CD14-positive monocyte (primary cell): Measurements from ENCODE around the gene NDUFA5. TPM values are rescaled to one million over a fixed set of nuclear protein-coding genes. Genes with fewer than 3 reads are reported as not detected.

ENCODE experiments used
- DNase-seq, 3 donors: peaks; one replicate each; pipeline ENCODE4 v3.0.0-alpha.2; 2011 to 2022
- H2AFZ ChIP-seq: 2 replicates; pipeline ENCODE4 v1.6.0; 2012; ENCODE audit warnings: mild to moderate bottlenecking, low read depth, low read length, inconsistent platforms; ENCODE audit not compliant: insufficient read depth, poor library complexity, severe bottlenecking
- H3K27ac ChIP-seq, 2 donors: 1 replicate in 1 of 2; 2 replicates in 1 of 2; pipeline ENCODE4 v1.5.1; 2012 to 2013; ENCODE audit warnings: low read length in 2 of 2, control low read depth in 1 of 2, inconsistent platforms in 1 of 2, low read depth in 1 of 2, mild to moderate bottlenecking in 1 of 2
- H3K27me3 ChIP-seq, 2 donors: one replicate each; pipeline versions ENCODE4 v1.6.0 to v1.6.1; 2011 to 2013; ENCODE audit warnings: low read length in 2 of 2; ENCODE audit not compliant: control insufficient read depth in 2 of 2, insufficient read depth in 2 of 2
- H3K36me3 ChIP-seq, 2 donors: replicated peaks in 1 of 2; 1 replicate in 1 of 2; 2 replicates in 1 of 2; pipeline versions ENCODE4 v1.5.1 to v1.6.1; 2012 to 2013; ENCODE audit warnings: low read length in 2 of 2, control low read depth in 1 of 2, inconsistent platforms in 1 of 2, mild to moderate bottlenecking in 1 of 2; ENCODE audit not compliant: insufficient read depth in 2 of 2, control insufficient read depth in 1 of 2
- H3K4me1 ChIP-seq, 2 donors: 1 replicate in 1 of 2; 2 replicates in 1 of 2; pipeline versions ENCODE4 v1.5.1 to v1.6.1; 2012 to 2013; ENCODE audit warnings: low read length in 2 of 2, control low read depth in 1 of 2, inconsistent platforms in 1 of 2, mild to moderate bottlenecking in 1 of 2, moderate library complexity in 1 of 2; ENCODE audit not compliant: insufficient read depth in 2 of 2, control insufficient read depth in 1 of 2
- H3K4me2 ChIP-seq: replicated peaks from 2 replicates; pipeline ENCODE3; 2012; ENCODE audit warnings: low read length, moderate library complexity, mild to moderate bottlenecking; ENCODE audit not compliant: poor library complexity, severe bottlenecking; ENCODE audit errors: extremely low read depth
- H3K4me3 ChIP-seq, 3 experiments: fragments of 200-600 bp in 1 of 3; sonication (generic) in 1 of 3; replicated peaks in 1 of 3; 1 replicate in 2 of 3; 2 replicates in 1 of 3; pipeline ENCODE4 v1.5.1; 2011 to 2013; ENCODE audit warnings: low read length in 3 of 3, mild to moderate bottlenecking in 3 of 3, control low read depth in 2 of 3, low read depth in 2 of 3, inconsistent platforms in 1 of 3, moderate library complexity in 1 of 3
- H3K79me2 ChIP-seq: 2 replicates; pipeline ENCODE4 v1.6.0; 2012; ENCODE audit warnings: mild to moderate bottlenecking, control low read depth, inconsistent platforms, low read length, moderate library complexity; ENCODE audit not compliant: insufficient read depth
- H3K9ac ChIP-seq: 2 replicates; pipeline ENCODE4 v1.6.0; 2017; ENCODE audit warnings: low read length, mild to moderate bottlenecking; ENCODE audit not compliant: insufficient read depth, poor library complexity, severe bottlenecking
- H3K9me3 ChIP-seq, 2 donors: replicated peaks in 1 of 2; 1 replicate in 1 of 2; 2 replicates in 1 of 2; pipeline versions ENCODE4 v1.5.1 to v1.6.1; 2012 to 2013; ENCODE audit warnings: low read length in 2 of 2, control low read depth in 1 of 2; ENCODE audit not compliant: control insufficient read depth in 1 of 2, insufficient read depth in 1 of 2
- H4K20me1 ChIP-seq: 2 replicates; pipeline ENCODE4 v1.6.0; 2012; ENCODE audit warnings: mild to moderate bottlenecking, low read length, control low read depth, moderate library complexity; ENCODE audit not compliant: insufficient read depth
- H3K27ac Mint-ChIP-seq, 7 donors: one replicate each; pipeline ENCODE4 v1.8.0; 2020; ENCODE audit warnings: mild to moderate bottlenecking in 7 of 7, mixed read lengths in 7 of 7, moderate library complexity in 6 of 7, inconsistent platforms in 2 of 7
- H3K27me3 Mint-ChIP-seq, 3 donors: one replicate each; pipeline ENCODE4 v1.8.0; 2021 to 2022; ENCODE audit warnings: low read depth in 3 of 3, mild to moderate bottlenecking in 3 of 3, mixed read lengths in 3 of 3, moderate library complexity in 3 of 3, inconsistent platforms in 1 of 3
- H3K36me3 Mint-ChIP-seq, 2 donors: one replicate each; pipeline ENCODE4 v1.8.0; 2020; ENCODE audit warnings: mixed read lengths in 2 of 2, inconsistent platforms in 1 of 2, mild to moderate bottlenecking in 1 of 2
- H3K4me1 Mint-ChIP-seq: one replicate; pipeline ENCODE4 v1.8.0; 2020; ENCODE audit warnings: mild to moderate bottlenecking, mixed read lengths
- H3K4me3 Mint-ChIP-seq, 2 donors: one replicate each; pipeline ENCODE4 v1.8.0; 2020; ENCODE audit warnings: mild to moderate bottlenecking in 2 of 2, mixed read lengths in 2 of 2, moderate library complexity in 1 of 2
- H3K9me3 Mint-ChIP-seq, 7 donors: one replicate each; pipeline ENCODE4 v1.8.0; 2020 to 2022; ENCODE audit warnings: mixed read lengths in 7 of 7, mild to moderate bottlenecking in 6 of 7, moderate library complexity in 6 of 7, inconsistent platforms in 2 of 7
- CTCF ChIP-seq: fragments of 200-600 bp; IDR thresholded peaks from one replicate; pipeline ENCODE4 v1.8.0; 2022; ENCODE audit warnings: antibody characterized with exemption, mild to moderate bottlenecking
- WGBS: methylation state at CpG from one replicate; pipeline ENCODE4 v1.1.5; 2013; ENCODE audit warnings: missing lambda C conversion rate; ENCODE audit not compliant: insufficient coverage; 5-methylcytosine and 5-hydroxymethylcytosine counted together
- intact Hi-C, 2 donors: fragments of 100-400 bp; cut with micrococcal nuclease; formaldehyde crosslinking; loops; one replicate each; pipeline versions ENCODE4 v1.15.0 to v1.15.1; 2023
- polyA plus RNA-seq, 3 donors: library from polyadenylated mRNA; depleted of rRNA in 1 of 3; unstranded in 2 of 3; stranded (reverse) in 1 of 3; fragments of 300-500 nt in 2 of 3; fragments of >200 nt in 1 of 3; fragmentation: Illumina TruSeq in 2 of 3; gene quantifications; 1 replicate in 2 of 3; 2 replicates in 1 of 3; pipeline ENCODE4 v1.2.3, GENCODE V29; 2012 to 2021

Gene NDUFA5
- polyA plus RNA-seq, 3 donors: 6.9 to 49.2 (median 37.3) TPM

DNA sequence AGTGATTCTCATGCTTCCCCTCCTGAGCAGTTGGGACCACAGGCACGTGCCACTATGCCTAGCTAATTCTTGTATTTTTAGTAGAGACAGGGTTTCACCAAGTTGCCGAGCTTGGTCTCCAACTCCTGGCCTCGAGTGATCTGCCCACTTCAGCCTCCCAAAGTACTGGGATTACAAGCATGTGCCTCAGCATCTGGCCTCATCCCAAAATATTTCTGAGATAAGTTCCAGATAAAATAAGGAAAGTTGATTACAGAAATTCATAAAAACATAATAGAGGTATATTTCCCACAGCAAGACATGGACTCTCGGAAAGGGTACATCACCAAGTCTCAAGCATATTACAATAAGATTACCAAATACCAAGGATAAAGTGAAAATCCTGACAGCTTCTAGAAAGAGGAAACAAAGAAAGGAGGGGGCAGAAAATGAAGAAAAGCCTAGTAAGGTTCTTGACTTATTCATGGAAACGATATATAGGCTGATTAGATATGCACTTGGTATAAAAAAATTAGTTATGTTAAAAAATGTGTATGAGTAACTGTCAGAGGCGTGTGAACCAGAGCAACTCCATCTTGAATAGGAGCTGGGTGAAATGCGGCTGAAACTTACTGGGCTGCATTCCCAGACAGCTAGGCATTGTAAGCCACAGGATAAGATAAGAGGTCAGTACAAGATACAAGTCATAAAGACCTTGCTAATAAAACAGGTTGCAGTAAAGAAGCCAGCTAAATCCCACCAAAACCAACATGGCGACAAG lies 58.2 kb downstream of the NDUFA5 start:
- Mint-ChIP-seq H3K4me3 (no peak overlapping the region), H3K9me3 (peaks cover 0 to 4% (median 2%) of the 10 kb centered on the region in 7 donors), H3K27ac (no peak overlapping the region), H3K27me3 (peaks cover 4 to 6% (median 5%) of the 10 kb centered on the region in 3 donors), H3K4me1 (no peaks in the 10 kb centered on the region), H3K36me3 (no peaks in the 10 kb centered on the region)
- intact Hi-C loops: no loop called here
- Histone ChIP-seq H3K36me3 (no peaks in the 10 kb centered on the region), H4K20me1 (no peaks in the 10 kb centered on the region), H3K27me3 (peaks cover 0 to 2% of the 10 kb centered on the region in 2 donors), H3K9ac (no peak overlapping the region), H3K27ac (no peak overlapping the region), H2AFZ (no peak overlapping the region), H3K4me1 (no peaks in the 10 kb centered on the region), H3K79me2 (no peaks in the 10 kb centered on the region), H3K9me3 (peaks cover 0 to 2% of the 10 kb centered on the region in 2 donors), H3K4me2 (no peak overlapping the region), H3K4me3 (no peak overlapping the region)
- WGBS: 95% methylated on average over 3 of the region's 8 CpGs
- no peak for DNase-seq
- no peak for TF ChIP-seq CTCF

- no peak for DNase-seq
- no peaks in the 10 kb centered on the region for H3K36me3 Mint-ChIP-seq
- Histone ChIP-seq H3K4me2 (no peak overlapping the region), H3K79me2 (no peaks in the 10 kb centered on the region), H2AFZ (no peak overlapping the region), H3K4me3 (no peak overlapping the region), H3K27me3 (peaks cover 0 to 2% of the 10 kb centered on the region in 2 donors), H4K20me1 (no peaks in the 10 kb centered on the region), H3K27ac (no peak overlapping the region), H3K4me1 (no peaks in the 10 kb centered on the region), H3K9ac (no peak overlapping the region), H3K36me3 (no peaks in the 10 kb centered on the region), H3K9me3 (no peaks in the 10 kb centered on the region)
- WGBS: 80% methylated on average over 1 of the region's 2 CpGs
- H3K27me3 Mint-ChIP-seq: peaks cover 4 to 5% (median 4%) of the 10 kb centered on the region in 3 donors
- intact Hi-C loops: no loop called here
- TF ChIP-seq CTCF: no peak
- H3K4me1 Mint-ChIP-seq: no peaks in the 10 kb centered on the region
- no peak overlapping the region for H3K27ac Mint-ChIP-seq
- H3K4me3 Mint-ChIP-seq: no peak overlapping the region
- H3K9me3 Mint-ChIP-seq: no peaks in the 10 kb centered on the region
Measured at GRCh38 chr7:123498601-123499000, 59.0 kb downstream of the NDUFA5 start.
